ENCODE data around the gene CRYBG1. TPM values are rescaled to one million over a fixed set of nuclear protein-coding genes. Genes with fewer than 3 reads are reported as not detected.

The CRYBG1 gene
- total RNA-seq, 1 experiment from 2014 or later = 10.7 TPM

- H3K36me3 ChIP-seq (ENCODE audit: control insufficient read depth in 1 of 2, insufficient read depth in 2 of 2, low read length in 2 of 2) = no peaks in the 10 kb centered on the region
- peaks cover 6% of the 10 kb centered on the region; the same call in 1 of the 2 replicates for H3K9me2 ChIP-seq (ENCODE audit: insufficient read depth)
- ATAC-seq (no peak), DNase-seq (ENCODE audit: low read depth, low spot score) (no peak)
- TF ChIP-seq YY1 (IDR thresholded peaks at IDR 0.05; ENCODE audit: extremely low read depth, insufficient replicate concordance, low read depth, low read length) (no peak), SP1 (IDR thresholded peaks at IDR 0.05; ENCODE audit: low read depth) (no peak), CTCF (IDR thresholded peaks at IDR 0.05 in 2 of 3, conservative IDR thresholded peaks at IDR 0.05 in 1 of 3; ENCODE audit: borderline replicate concordance in 1 of 3, insufficient read depth in 1 of 3, low read depth in 2 of 3, low read length in 2 of 3) (no peak), ZNF274 (IDR thresholded peaks at IDR 0.05; ENCODE audit: low read depth, low read length) (no peak), SIN3A (IDR thresholded peaks at IDR 0.05; ENCODE audit: low read depth) (no peak), REST (IDR thresholded peaks at IDR 0.05; ENCODE audit: low read depth) (no peak), CBX3 (IDR thresholded peaks at IDR 0.05; ENCODE audit: low read depth) (no peak), POLR2AphosphoS5 (IDR thresholded peaks at IDR 0.05; ENCODE audit: low read depth, low read length) (no peak), SRF (IDR thresholded peaks at IDR 0.05; ENCODE audit: low read depth) (no peak)
- intact Hi-C loops (cut with micrococcal nuclease) = no loop called here
- H3K27me3 ChIP-seq (ENCODE audit: insufficient read depth, low read length) = no peaks in the 10 kb centered on the region
- POLR2A ChIA-PET = interaction anchor here (0.6 kb wide), 1 partner anchor 69 kb away, joined by 3 read pairs; no protein-coding TSS in a partner anchor
- H3K79me2 ChIP-seq (ENCODE audit: insufficient read depth, low read length) = no peaks in the 10 kb centered on the region
- H4K20me1 ChIP-seq (ENCODE audit: insufficient read depth) = no peaks in the 10 kb centered on the region
- no peak overlapping the region for H3K4me3 ChIP-seq (replicated peaks in 1 of 2; ENCODE audit: low read depth in 1 of 2, low read length in 2 of 2)
- RAD21 ChIA-PET (ENCODE audit: low non-redundant PET in 1 of 2, low total read pairs in 2 of 2, uncharacterized antibody in 2 of 2, unreplicated experiment in 2 of 2) = no interaction called here
- peaks cover 0 to 13% of the 10 kb centered on the region in 2 experiments; a peak in 2 of 4 replicates for H3K4me1 ChIP-seq (ENCODE audit: control insufficient read depth in 1 of 2, insufficient read depth in 2 of 2, low read length in 2 of 2)
- H2AFZ ChIP-seq (ENCODE audit: low read depth, low read length, poor library complexity, severe bottlenecking) = no peak overlapping the region
- no TSS peak for BruUV-seq (replicated peaks)
- H3K9ac ChIP-seq (ENCODE audit: low read length) = no peak overlapping the region
- H3K9me3 ChIP-seq (ENCODE audit: control insufficient read depth in 1 of 2, insufficient read depth in 1 of 2, low read depth in 1 of 2, low read length in 2 of 2) = no peaks in the 10 kb centered on the region
- no peak overlapping the region for H3K4me2 ChIP-seq (ENCODE audit: low read length)
- CTCF ChIA-PET = no interaction called here
- no peak overlapping the region for H3K27ac ChIP-seq (ENCODE audit: low read depth, low read length)
Observed at GRCh38 chr6:106488494-106489370, 128.2 kb downstream of the CRYBG1 start.

Measured in HCT116 (cell line).